ENCODE results near the gene PHF24. TPM values are rescaled to one million over a fixed set of nuclear protein-coding genes. Genes with fewer than 3 reads are reported as not detected.

PHF24 gene
- total and polyA plus RNA-seq, 2 of the 4 experiments (the other 2 are of a cell fraction) = 0.02 TPM; not detected in 1

DNA sequence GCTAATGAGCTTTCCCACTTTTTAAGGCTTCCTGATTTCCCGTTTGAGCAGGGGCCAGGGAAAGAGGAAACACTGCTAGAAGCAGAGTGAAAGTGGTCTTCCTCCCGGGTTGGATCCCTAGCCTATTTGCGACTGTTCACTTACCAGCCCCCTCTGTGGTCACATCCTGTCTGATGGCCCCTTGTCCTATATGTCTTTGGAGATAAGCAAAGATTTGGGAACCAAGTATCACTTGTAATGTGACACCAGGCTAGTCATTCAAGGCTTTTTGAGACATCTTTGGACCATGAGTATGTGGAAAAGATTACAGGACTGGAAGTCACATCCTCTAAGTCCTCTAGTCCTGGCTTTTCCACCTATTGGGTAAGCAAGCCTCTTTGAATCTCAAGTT is 37.6 kb downstream of the PHF24 start:
- Histone ChIP-seq H2BK15ac (ENCODE audit: low read depth, low read length) (no peak overlapping the region), H2BK120ac (ENCODE audit: low read depth, low read length) (no peak overlapping the region), H3K27me3 (ENCODE audit: control insufficient read depth, insufficient read depth, low read length) (no peaks in the 10 kb centered on the region), H3K18ac (ENCODE audit: low read depth, low read length) (no peak overlapping the region), H3K4me3 (ENCODE audit: insufficient read depth, low read depth, low read length) (no peak overlapping the region), H3K9me3 (ENCODE audit: control insufficient read depth, insufficient read depth, low read length) (no peaks in the 10 kb centered on the region), H2AK5ac (ENCODE audit: low read depth, low read length) (no peak overlapping the region), H2AFZ (replicated peaks; ENCODE audit: low read length, poor library complexity) (no peak overlapping the region), H3K56ac (ENCODE audit: extremely low read depth, insufficient read depth, low read length) (no peak overlapping the region), H3K4me2 (ENCODE audit: low read depth, low read length) (no peak overlapping the region), H2BK20ac (ENCODE audit: low read depth, low read length) (no peak overlapping the region), H3K27ac (ENCODE audit: insufficient read depth, low read length) (no peak overlapping the region), H3K4me1 (ENCODE audit: control insufficient read depth, insufficient read depth, low read length) (peaks cover 40% of the 10 kb centered on the region), H3K4ac (ENCODE audit: low read depth, low read length) (no peak overlapping the region), H3K36me3 (ENCODE audit: control insufficient read depth, insufficient read depth, low read length) (peaks cover 19% of the 10 kb centered on the region), H4K20me1 (ENCODE audit: insufficient read depth, low read length) (no peaks in the 10 kb centered on the region), H4K91ac (ENCODE audit: insufficient read depth, low read depth, low read length) (no peak overlapping the region), H3K79me1 (ENCODE audit: low read depth in 1 of 2, low read length in 2 of 2) (peaks cover 13 to 59% of the 10 kb centered on the region in 2 experiments), H3K9ac (ENCODE audit: low read depth, low read length) (no peak overlapping the region), H4K5ac (ENCODE audit: low read depth, low read length) (no peak overlapping the region), H2AK9ac (replicated peaks; ENCODE audit: low read depth, low read length, poor library complexity) (no peak overlapping the region), H3K9me1 (ENCODE audit: insufficient read depth, low read length) (peaks cover 42% of the 10 kb centered on the region), H3K23ac (ENCODE audit: low read depth, low read length) (no peak overlapping the region), H2BK5ac (ENCODE audit: low read depth, low read length, poor library complexity, severe bottlenecking) (peak overlapping the region; percentile 43), H4K8ac (ENCODE audit: low read depth in 2 of 2, low read length in 2 of 2) (0 out of 4 replicates have a peak overlapping the region, but pooled peaks of 1 of the 2 experiments have one; percentile 5), H3K14ac (replicated peaks; ENCODE audit: low read depth, low read length) (no peak overlapping the region)
- in situ Hi-C loops (cut with MboI; ENCODE audit: low sequenced_read_pairs) = no loop called here
- no TSS peak for BruUV-seq (replicated peaks)
- DNase-seq (peak; percentile 55), ATAC-seq (ENCODE audit: low read depth) (no peak)
- WGBS, 2 experiments (ENCODE audit: extremely low coverage in 2 of 2, insufficient read length in 1 of 2) = no CpG with 5 or more reads among the region's 3 CpGs
- POLR2A ChIA-PET (ENCODE audit: unreplicated experiment) = no interaction called here
- CTCF ChIA-PET = interaction anchor here (1.2 to 2.6 kb wide), 3 partner anchors 16 to 96 kb away, joined by 4 to 14 read pairs (median 6); no protein-coding TSS in a partner anchor
- dilution Hi-C loops (cut with HindIII; ENCODE audit: low sequenced_read_pairs, unreplicated experiment) = no loop called here
- peak; percentile 41; the same call in 1 of the 2 replicates for TF ChIP-seq CEBPB (IDR thresholded peaks at IDR 0.05; ENCODE audit: low read depth, low read length)
- TF ChIP-seq, protein P1, sequence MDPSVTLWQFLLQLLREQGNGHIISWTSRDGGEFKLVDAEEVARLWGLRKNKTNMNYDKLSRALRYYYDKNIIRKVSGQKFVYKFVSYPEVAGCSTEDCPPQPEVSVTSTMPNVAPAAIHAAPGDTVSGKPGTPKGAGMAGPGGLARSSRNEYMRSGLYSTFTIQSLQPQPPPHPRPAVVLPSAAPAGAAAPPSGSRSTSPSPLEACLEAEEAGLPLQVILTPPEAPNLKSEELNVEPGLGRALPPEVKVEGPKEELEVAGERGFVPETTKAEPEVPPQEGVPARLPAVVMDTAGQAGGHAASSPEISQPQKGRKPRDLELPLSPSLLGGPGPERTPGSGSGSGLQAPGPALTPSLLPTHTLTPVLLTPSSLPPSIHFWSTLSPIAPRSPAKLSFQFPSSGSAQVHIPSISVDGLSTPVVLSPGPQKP (IDR thresholded peaks at IDR 0.05; ENCODE audit: borderline replicate concordance, low read depth, low read length) = no peak
- TF ChIP-seq MAFK (IDR thresholded peaks at IDR 0.05; ENCODE audit: low read depth, low read length) = no peak
- intact Hi-C loops (cut with micrococcal nuclease) = loop anchor here (2.0 kb wide), 1 partner anchor 75 kb away; no protein-coding TSS in a partner anchor
